ENCODE results near the gene ANKRD33.

The ANKRD33 gene

GRCh38 chr12:51852404-51853137, 35.3 kb upstream of the ANKRD33 start:
- no peak for DNase-seq
- Histone ChIP-seq H3K27ac (no peak overlapping the region), H3K4me3 (no peak overlapping the region), H3K9me3 (no peaks in the 10 kb centered on the region), H3K36me3 (no peaks in the 10 kb centered on the region), H3K27me3 (peaks cover 0 to 43% of the 10 kb centered on the region in 2 donors), H3K4me1 (peaks cover 0 to 21% (median 17%) of the 10 kb centered on the region in 4 donors)
- TF ChIP-seq CTCF (IDR thresholded peaks at IDR 0.05), result no peak
- intact Hi-C loops (cut with DNase I; ENCODE audit: low total_unique reads), result no loop called here

- peaks cover 0 to 8% (median 8%) of the 10 kb centered on the region in 4 donors for H3K4me1 ChIP-seq
- no peak for TF ChIP-seq CTCF (IDR thresholded peaks at IDR 0.05)
- H3K27ac ChIP-seq, result no peak overlapping the region
- peaks cover 0 to 34% of the 10 kb centered on the region in 2 donors for H3K27me3 ChIP-seq
- no peak for DNase-seq
- H3K36me3 ChIP-seq, result no peaks in the 10 kb centered on the region
- intact Hi-C loops (cut with DNase I; ENCODE audit: low total_unique reads), result no loop called here
- no peaks in the 10 kb centered on the region for H3K9me3 ChIP-seq
- H3K4me3 ChIP-seq, result peak overlapping the region in 1 of 2 donors; percentile 42
These were observed 32.1 kb upstream of the ANKRD33 start for GRCh38 chr12:51855586-51856428.

GRCh38 chr12:51860986-51861385, 26.9 kb upstream of the ANKRD33 start:
- intact Hi-C loops (cut with DNase I; ENCODE audit: low total_unique reads), result no loop called here
- no peak for DNase-seq
- Histone ChIP-seq H3K27me3 (peaks cover 0 to 59% of the 10 kb centered on the region in 2 donors), H3K4me1 (peaks cover 0 to 19% (median 17%) of the 10 kb centered on the region in 4 donors), H3K27ac (no peak overlapping the region), H3K36me3 (no peaks in the 10 kb centered on the region), H3K4me3 (no peak overlapping the region), H3K9me3 (no peaks in the 10 kb centered on the region)
- no peak for TF ChIP-seq CTCF (IDR thresholded peaks at IDR 0.05)

- no peak for TF ChIP-seq CTCF (IDR thresholded peaks at IDR 0.05)
- intact Hi-C loops (cut with DNase I; ENCODE audit: low total_unique reads), result no loop called here
- no peak for DNase-seq
- no peaks in the 10 kb centered on the region for H3K9me3 ChIP-seq
- H3K27ac ChIP-seq, result no peak overlapping the region
- H3K4me1 ChIP-seq, result peaks cover 0 to 16% (median 14%) of the 10 kb centered on the region in 4 donors
- peaks cover 0 to 51% of the 10 kb centered on the region in 2 donors for H3K27me3 ChIP-seq
- no peaks in the 10 kb centered on the region for H3K36me3 ChIP-seq
- no peak overlapping the region for H3K4me3 ChIP-seq
These were observed 25.0 kb upstream of the ANKRD33 start for GRCh38 chr12:51862947-51863346.

- TF ChIP-seq CTCF (IDR thresholded peaks at IDR 0.05), result no peak
- intact Hi-C loops (cut with DNase I; ENCODE audit: low total_unique reads), result no loop called here
- no peak for DNase-seq
- Histone ChIP-seq H3K27me3 (peaks cover 0 to 56% of the 10 kb centered on the region in 2 donors), H3K27ac (no peak overlapping the region), H3K9me3 (no peaks in the 10 kb centered on the region), H3K4me1 (peaks cover 0 to 16% (median 14%) of the 10 kb centered on the region in 4 donors), H3K36me3 (no peaks in the 10 kb centered on the region), H3K4me3 (peak overlapping the region; percentile 4 to 41)
These were observed 24.5 kb upstream of the ANKRD33 start for GRCh38 chr12:51863363-51863932.

Measured in tibial artery (tissue), 4 donors.